ENCODE data around the gene KAZN.

The KAZN gene

DNA sequence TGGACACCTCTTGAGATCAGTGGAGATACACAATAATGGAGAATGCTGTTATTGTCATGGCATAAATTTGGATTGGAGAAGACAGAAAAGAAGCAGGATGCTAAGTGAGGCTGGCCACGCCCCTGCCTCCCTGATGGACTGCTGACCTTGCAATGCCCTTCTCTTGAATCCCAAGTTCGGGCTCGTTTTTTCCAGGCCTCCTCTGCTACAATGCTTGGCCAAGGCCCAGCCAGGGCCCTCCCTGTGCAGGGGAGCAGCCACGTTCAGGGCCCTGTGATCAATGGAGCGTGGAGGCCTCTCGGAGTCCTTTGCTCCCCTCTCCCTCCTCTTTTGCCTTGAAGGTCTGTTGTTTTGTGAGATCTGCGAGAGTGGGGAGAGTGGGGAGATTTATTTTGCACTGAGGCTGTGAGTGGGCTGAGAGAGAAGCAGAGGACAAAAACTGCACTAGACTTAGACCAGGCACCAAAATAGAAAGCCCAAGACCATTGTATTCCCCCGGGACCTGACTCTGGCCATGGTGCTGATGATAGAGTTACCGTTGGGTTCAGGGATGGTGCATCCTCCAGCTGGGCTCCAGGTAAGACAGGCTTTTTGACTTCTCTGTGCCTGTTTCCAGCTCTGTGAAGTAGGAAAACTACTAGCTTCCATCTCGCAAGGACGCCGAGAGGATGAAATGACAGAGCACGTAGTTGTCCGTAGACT is 268.6 kb downstream of the KAZN start:
- no peak for DNase-seq

GRCh38 chr1:14869187-14869586 is 270.7 kb downstream of the KAZN start:
- DNase-seq: no peak

DNA sequence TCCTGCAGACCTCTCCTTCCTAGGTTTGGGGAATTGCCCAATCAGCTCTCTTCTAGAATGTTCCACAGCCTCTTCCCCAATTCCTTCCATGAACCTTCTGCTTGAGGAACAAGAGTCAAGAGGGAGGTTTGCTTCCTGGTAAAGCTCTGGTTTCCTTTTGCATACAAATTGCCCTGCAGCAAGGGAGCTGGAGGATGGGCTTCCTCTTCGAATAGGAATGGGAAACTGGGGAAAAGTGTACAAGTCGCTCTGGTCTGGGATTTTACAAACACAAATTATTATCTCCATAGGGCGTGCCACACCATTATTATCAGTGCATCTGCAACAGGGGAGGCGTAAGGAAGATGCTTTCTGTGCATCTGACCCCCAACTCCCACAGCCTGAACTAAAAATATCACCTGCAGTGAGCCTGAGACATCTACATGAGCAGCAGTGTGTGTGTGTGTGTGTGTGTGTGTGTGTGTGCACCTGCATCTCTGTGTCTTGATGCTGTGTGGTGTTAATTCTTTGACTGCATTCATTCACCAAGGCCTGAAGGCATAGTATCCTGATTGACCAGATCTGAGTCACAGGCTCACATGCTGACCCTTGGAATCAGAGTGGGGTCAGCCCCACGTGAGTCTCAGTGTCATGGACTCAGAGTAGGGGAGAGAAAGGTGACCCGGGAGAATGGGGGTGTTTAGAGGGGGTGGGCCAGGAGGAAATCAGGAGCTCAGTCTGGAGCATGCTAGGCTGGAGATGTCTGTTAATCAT is 272.9 kb downstream of the KAZN start:
- no peak for DNase-seq

- DNase-seq: no peak
Measured at GRCh38 chr1:14872762-14873161, 274.3 kb downstream of the KAZN start.

- no peak for DNase-seq
Measured at GRCh38 chr1:14873677-14874076, 275.2 kb downstream of the KAZN start.

GRCh38 chr1:14875524-14876509 is 277.3 kb downstream of the KAZN start:
- no peak for DNase-seq

- no peak for DNase-seq
Measured at GRCh38 chr1:14876747-14877146, 278.3 kb downstream of the KAZN start.

DNA sequence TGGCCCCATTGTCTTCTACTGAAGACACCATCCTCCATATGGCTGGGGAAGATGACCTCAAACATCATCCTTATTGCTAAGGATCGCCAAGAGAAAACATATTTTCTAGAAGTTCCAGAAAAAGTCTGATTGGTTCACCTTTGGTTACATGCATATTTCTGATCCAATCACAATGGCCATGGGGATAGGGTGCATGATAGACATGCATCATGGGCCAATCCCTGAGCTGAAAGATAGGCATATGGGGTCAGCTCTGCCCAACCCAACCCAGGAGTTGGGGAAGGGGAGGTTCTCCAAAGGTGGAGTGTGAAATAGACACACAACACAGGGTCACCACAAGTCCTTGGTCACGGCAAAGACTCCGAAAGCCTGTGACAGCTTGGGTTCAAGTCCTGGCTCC is 278.7 kb downstream of the KAZN start:
- no peak for DNase-seq

- no peak for DNase-seq
Measured at GRCh38 chr1:14878124-14878523, 279.6 kb downstream of the KAZN start.

GRCh38 chr1:14878951-14879350 is 280.5 kb downstream of the KAZN start:
- no peak for DNase-seq

DNA sequence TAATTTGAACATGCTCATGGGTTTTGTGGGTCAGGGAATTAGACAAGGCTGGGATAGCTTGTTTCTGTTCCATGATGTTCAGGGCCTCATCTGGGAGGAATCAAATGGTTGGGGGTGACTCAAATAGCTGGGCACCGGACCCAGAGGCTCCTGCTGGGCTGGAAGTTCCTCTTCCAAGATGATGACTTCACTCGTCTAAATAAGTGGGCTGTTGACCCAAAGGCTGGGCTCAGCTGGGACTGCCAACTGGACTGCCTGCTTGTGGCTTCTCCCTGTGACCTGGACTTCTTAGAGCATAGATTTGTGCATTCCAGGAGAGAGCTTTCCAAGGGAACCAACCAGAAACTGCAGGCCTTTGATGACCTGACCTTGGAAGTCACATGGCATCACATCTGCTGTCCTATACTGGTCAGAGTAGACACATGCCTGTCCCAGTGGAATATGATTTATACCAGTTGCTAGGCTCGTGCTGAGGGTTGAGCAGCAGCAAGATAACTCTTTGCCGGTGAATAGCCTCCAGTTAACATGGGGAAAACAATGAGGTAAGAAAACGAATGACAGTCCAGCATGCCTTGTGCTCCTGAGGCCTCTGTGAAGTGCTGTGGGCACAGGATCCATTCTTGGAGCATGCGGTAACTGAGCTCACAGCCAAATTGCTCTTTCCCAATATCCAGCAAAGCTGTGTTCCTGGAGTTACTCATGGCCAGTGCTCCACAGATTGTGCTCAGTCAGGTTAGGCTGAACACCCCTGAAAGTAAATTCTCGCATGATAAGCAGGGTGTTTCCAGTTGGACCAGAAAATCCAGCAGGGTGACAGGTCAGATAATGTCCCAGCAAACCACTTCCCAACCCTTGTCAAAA is 282.2 kb downstream of the KAZN start:
- no peak for DNase-seq

GRCh38 chr1:14881775-14882672 is 283.5 kb downstream of the KAZN start:
- DNase-seq: no peak

DNA sequence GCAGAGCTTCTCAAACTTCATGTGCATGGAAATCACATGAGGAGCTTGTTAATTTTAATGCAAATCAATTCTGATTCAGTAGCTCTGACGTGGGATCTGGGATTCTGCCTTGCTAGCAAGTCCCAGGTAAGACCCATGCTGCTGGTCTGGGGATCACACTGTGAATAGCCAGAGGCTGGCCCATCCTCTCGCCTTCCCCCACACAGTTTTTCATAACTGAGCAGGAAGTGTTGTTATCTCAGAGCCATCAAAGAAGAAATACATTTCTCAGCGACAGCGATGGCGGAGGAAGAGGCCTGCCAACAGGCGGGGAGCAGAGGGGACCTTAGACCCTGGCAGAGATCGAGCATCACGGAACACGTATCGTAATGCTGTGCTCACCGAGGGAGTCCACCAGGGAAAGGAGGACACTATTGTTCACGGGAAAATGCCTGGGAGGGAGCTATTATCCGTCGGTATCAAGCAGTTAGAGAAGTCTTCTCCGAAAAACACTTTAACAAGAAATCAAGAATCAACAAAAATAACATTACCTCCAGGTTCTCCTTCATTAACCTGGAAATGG is 286.2 kb downstream of the KAZN start:
- no peak for DNase-seq

GRCh38 chr1:14887044-14887566 is 288.6 kb downstream of the KAZN start:
- no peak for DNase-seq

DNA sequence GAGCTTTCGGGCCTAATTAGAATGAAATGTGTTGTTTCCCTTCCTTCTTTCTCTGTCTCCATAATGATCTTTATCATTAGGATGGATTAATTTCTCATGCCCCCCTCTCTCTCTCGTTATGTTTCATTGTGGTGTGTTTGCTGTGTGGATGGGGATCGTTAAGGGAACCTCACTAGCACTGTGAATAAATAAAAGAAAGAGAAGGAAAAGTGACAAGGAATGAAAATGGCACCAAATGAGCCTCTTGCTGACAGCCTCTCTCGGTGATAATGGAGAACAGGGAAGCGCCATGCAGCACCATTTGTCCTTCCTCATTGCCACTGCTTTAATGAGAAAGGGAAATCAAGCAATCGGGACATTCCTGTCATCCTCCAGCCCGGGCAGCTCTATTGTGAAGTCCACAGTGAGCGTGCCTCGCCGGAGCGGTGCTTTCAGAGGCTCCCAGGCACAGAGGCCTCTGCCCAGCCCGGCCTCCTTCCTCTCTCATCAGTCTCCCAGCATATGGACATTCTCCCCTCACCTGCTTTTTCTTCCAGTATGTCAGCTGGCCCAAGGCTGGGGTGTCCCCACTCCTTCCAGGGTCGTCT is 289.4 kb downstream of the KAZN start:
- DNase-seq: no peak

- no peak for DNase-seq
Measured at GRCh38 chr1:14888374-14888773, 289.9 kb downstream of the KAZN start.

DNA sequence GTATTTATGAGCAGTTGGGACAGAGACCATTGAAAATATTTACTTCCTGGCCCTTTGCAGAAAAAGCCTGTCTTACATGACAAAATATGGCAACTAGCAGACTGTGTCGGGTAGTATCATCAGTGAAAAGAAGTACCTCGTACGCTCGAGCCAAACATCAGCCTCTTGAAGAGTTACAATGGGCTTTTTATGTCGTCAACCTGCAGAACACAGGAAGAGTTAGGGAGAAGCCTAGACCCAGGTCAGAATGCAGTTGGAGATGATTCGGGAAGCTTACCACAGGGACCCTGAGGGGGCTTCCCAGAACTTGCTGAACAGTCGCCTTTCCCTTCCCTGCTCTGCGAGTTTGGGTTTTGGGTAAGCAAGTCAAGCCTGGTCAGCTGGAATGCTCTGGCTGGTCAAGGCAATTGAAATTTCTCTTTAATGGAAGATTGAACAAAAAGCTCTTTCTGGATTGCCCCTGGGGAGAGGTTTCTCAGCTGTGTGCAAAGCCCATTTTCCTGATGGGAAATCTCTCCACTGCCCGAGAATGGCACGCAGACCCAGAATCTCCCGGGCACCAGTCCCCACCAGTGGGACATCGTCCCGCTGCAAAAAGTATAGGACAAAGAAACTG is 291.4 kb downstream of the KAZN start:
- DNase-seq: no peak

GRCh38 chr1:14891991-14892390 is 293.5 kb downstream of the KAZN start:
- no peak for DNase-seq

DNA sequence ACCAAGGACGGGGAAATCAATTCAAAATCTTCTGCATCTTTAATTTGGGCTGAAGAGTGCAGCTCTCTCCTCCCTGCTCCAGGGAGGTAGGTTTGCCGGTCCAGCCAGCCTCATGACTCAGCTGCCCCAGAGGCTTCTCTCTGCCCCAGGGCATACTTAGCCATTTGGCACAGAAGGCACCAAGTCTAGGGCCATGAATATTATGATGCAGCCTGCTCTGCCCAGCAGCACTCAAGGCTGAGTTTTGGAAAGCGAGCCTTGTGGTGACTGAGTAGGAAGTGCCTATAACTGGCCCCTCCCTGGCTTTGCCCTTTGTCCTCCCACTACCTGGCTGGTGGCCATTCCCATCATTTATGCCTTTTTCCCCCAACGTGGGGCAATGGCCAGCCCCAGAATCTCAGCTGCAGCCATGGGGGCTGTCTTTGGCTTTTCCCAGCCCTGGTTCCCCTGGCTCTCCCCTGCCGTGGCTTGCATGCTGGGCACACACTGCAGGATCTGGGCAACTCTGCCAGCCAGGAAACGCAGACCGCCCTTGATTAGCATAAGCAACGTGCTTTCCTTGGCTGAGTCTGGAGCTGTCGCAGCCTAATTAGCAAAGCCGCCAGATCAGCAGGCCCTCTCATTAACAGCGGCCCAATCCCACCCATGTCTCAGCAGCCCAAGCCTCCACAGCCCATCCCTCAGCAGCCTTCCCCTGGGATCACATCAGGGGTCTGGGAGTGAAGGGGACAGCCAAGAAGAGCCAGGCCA is 296.5 kb downstream of the KAZN start:
- no peak for DNase-seq

All from stimulated activated naive CD4-positive, alpha-beta T cell treated with Interleukin-2 at 50 U/mL for 16 hours (primary cell).